Peyer's patch (tissue), 4 donors: ENCODE results near the gene EYA3.

Experiments
- CTCF ChIP-seq, 6 experiments: fragments of 450-650 bp in 4 of 6; fragments of 200-600 bp in 2 of 6; sonication (generic) in 1 of 6; IDR thresholded peaks; one replicate each; pipeline ENCODE4 v1.5.1; 2017 to 2019; ENCODE audit warnings: antibody characterized with exemption in 6 of 6, mild to moderate bottlenecking in 3 of 6, moderate library complexity in 1 of 6
- POLR2A ChIP-seq, 2 donors: fragments of 450-650 bp; IDR thresholded peaks; one replicate each; pipeline ENCODE4 v1.5.1; 2017; ENCODE audit warnings: antibody characterized with exemption in 2 of 2, mild to moderate bottlenecking in 2 of 2, moderate library complexity in 2 of 2

GRCh38 chr1:27938488-27938887, 149.9 kb downstream of the EYA3 start:
- TF ChIP-seq CTCF (IDR thresholded peaks at IDR 0.05) (no peak), POLR2A (IDR thresholded peaks at IDR 0.05) (no peak)
